GM13976 (cell line): ENCODE results near the gene CCDC40.
"Not testable (repeated sequence)": the region's sequence is repeated elsewhere in the genome, so short reads cannot be mapped to it uniquely, and the experiment has no call there.

Experiments used
- DNase-seq: peaks from one replicate; pipeline ENCODE4 v3.0.0; 2012; ENCODE audit warnings: low spot score
- in situ Hi-C: fragments of 300-500 bp; cut with MboI; formaldehyde crosslinking; loops from one replicate; pipeline ENCODE4 v1.12.0; 2022; ENCODE audit warnings: low sequenced_read_pairs, mixed read lengths, inconsistent platforms; ENCODE audit not compliant: unreplicated experiment
- TF ChIP-seq, protein P1 (sequence below): IDR thresholded peaks from 2 replicates; pipeline ENCODE4 v1.5.1; 2012; ENCODE audit warnings: borderline replicate concordance, mild to moderate bottlenecking; ENCODE audit not compliant: insufficient read depth; ENCODE audit errors: extremely low read depth, missing control alignments, control extremely low read depth

Gene CCDC40

DNA sequence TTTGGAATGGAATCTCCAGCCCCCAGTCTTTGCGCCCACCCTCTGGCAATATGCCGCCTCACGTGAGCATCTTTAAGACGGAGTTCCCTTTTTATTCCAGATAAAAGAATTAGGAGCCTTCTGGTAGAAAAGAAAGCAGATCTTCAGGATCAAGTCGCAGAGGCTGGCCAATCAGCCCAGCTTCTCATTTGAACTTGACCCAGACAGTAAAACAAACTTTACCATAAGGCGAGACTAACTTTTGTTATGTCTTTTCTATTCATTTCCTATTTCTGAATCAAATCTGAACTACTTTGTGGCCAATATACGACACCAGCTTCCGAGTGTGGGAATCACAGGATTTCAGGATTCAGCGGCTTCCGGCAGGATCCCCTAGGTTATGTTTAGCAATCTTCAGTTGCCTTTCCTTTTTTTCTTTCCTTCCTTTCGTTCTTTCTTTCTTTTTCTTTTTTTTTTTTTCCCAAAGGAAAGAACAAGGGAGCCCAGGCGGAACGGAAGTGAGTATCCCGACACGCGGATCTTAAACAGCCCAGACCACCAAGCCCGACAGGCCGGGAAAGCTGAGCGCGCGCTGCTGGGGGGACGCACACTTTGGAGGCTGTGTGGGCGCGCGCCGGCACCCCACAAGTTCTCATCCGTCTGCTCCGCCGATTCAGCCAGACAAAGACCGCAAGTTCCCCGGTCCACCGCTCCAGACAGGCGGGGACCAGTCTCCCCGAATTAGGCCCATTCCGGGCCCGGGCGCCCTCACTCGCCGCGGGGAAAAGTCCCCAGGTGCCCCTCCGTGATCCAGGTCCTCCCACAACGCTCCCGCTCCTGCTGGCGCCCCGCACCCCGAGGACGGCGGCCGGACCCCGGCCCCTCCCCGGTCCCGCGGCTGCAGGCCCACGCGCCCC is 1.4 kb upstream of the CCDC40 start:
- in situ Hi-C loops = no loop called here
- DNase-seq = peak; percentile 61
- TF ChIP-seq, protein P1, sequence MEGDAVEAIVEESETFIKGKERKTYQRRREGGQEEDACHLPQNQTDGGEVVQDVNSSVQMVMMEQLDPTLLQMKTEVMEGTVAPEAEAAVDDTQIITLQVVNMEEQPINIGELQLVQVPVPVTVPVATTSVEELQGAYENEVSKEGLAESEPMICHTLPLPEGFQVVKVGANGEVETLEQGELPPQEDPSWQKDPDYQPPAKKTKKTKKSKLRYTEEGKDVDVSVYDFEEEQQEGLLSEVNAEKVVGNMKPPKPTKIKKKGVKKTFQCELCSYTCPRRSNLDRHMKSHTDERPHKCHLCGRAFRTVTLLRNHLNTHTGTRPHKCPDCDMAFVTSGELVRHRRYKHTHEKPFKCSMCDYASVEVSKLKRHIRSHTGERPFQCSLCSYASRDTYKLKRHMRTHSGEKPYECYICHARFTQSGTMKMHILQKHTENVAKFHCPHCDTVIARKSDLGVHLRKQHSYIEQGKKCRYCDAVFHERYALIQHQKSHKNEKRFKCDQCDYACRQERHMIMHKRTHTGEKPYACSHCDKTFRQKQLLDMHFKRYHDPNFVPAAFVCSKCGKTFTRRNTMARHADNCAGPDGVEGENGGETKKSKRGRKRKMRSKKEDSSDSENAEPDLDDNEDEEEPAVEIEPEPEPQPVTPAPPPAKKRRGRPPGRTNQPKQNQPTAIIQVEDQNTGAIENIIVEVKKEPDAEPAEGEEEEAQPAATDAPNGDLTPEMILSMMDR = no peak

DNA sequence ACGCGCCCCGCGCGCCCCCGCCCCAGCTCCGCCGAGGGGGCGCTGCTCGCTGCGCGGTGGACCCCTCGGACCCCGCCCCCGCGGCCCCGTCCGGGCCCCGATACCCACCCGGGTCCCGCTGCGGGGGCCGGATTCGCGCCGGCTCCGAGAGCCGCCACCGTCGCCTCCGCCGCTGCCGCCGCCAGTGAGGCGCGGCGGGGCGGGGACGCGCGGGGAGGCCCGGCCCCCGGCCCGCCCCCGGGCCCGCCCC is 830 bp upstream of the CCDC40 start, which contains the start of gene TBC1D16:
Gene TBC1D16, minus strand, starts transcription at position 186 of the 250 bp plus-strand sequence. CDS start 22,325 bp downstream, outside the sequence.
- in situ Hi-C loops = no loop called here
- TF ChIP-seq, protein P1 = no peak
- no peak for DNase-seq

DNA sequence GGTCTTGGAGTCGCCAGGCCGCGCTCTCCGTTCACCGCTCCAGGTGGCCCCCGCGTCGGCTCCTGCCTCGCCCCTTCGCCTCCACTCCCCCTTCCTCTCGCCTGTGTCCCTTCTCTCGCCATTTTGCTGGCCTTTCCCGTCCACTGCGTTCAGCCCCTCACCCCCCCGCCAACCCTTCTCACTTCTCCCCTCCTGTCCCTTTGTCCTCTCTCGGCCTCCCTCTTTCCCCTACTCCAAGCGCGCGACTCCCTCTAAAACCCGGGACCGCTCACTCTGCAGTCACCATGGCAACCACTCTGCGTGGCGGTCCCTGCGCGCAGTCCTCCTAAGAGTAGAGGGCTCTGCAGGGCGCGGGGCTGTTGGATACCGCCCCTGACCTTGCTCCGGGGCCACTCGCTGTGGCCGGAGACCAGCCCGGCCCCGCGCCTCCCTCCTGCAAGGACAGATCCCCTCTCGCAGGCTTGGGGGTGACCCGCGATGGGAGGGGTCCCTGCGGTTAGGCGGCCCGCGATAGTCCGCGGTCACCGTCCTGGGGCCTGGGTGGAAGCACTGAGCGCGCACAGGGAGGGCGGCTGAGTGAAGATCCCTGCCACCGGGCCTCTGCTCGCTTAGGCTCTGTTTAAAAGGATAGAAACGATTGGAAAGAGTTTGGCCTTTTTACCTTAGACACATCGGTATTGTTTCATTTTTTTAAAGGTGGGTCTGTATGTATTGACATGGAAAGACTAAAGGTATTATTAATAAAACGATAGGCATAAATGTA is 454 bp downstream of the CCDC40 start:
- TF ChIP-seq, protein P1 = no peak
- in situ Hi-C loops = no loop called here
- no peak for DNase-seq

DNA sequence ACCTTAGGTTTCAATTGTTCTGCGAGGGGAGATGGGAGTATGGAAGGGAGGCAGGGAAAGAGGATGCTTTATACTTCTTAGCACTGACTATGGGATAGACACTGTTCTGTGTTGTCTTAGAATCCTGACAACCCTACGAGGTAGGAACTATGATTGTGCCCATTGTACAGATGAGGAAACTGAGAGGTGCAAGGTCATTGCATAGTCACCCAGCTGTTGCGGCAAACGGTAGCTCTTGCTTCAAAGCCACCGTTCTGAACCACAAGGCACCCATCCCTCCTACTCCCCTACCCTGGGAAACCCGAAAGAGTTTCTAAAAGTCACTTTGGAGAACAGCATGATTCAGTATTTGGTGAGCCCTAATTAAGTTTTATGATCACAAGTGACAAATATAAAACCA is 7.5 kb downstream of the CCDC40 start:
- TF ChIP-seq, protein P1 = no peak
- DNase-seq = no peak
- in situ Hi-C loops = no loop called here

DNA sequence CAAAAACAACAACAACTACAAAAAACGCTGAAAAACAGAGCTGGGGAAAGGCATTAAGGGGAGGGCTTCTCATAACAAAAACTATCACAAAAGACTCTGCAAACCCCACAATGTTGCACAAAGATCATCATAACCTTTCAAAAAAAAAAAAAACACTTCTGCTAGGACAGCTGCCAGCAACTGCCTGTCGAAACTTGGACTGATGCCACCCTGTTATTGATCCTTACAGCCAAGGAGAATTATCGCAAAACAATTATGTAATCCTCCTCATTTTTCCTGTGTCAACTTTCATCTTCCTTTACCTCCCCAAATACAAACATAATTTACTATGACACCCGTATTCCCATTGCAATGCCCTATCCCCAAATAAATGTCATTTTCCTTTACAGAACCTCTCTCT is 9.3 kb downstream of the CCDC40 start:
- no peak for DNase-seq
- TF ChIP-seq, protein P1 = no peak
- in situ Hi-C loops = no loop called here

DNA sequence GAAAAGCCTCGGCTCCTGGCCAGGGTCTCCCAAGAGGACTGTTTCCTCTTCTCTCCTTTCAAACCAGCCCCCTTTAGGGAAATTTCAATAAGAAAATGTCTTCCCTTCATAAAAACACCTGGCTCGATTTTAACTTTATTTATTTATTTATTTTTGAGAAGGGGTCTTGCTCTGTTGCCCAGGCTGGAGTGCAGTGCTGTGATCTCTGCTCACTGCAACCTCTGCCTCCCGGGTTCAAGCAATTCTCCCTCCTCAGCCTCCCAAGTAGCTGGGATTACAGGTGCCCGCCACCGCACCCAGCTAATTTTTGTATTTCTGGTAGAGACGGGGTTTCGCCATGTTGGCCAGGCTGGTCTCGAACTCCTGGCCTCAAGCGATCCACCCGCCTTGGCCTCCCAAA is 10.3 kb downstream of the CCDC40 start:
- in situ Hi-C loops, DNase-seq: not testable (repeated sequence)

DNA sequence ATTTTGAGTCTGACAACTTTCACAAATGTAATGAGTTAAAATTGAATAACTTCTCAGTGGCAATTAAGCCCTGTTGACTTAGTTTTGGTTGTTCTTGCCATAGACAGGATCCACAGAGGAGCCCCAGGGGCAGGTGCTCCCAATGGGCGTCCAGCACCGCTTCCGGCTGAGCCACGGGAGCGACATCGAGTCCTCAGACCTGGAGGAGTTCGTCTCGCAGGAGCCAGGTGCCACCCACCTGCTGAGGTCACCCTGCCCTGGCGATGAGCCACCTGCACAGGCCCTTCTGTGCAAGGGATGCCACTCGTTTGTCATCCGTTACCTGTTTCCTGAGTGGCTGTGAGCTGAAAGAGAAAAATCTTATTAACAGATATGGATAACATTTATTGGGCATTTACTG is 10.7 kb downstream of the CCDC40 start:
- in situ Hi-C loops = no loop called here
- no peak for DNase-seq
- TF ChIP-seq, protein P1 = no peak
